HAP-1 (cell line): ENCODE data around the gene PCSK6.

Experiments used
- DNase-seq, 2 experiments: peaks; one replicate each; pipeline ENCODE4 v3.0.0-alpha.2; 2016 to 2020; ENCODE audit warnings: low spot score in 2 of 2
- H3K27me3 ChIP-seq: fragments of 250-450 bp; sonication (Bioruptor Pico); 2 replicates; pipeline ENCODE4 v1.5.1; 2020; ENCODE audit warnings: low read depth, mild to moderate bottlenecking, moderate library complexity
- H3K36me3 ChIP-seq: fragments of 250-450 bp; sonication (Bioruptor Pico); replicated peaks from 2 replicates; pipeline ENCODE4 v1.5.1; 2020; ENCODE audit warnings: mild to moderate bottlenecking
- H3K4me1 ChIP-seq: fragments of 250-450 bp; sonication (Bioruptor Pico); 2 replicates; pipeline ENCODE4 v1.5.1; 2020; ENCODE audit warnings: mild to moderate bottlenecking
- H3K4me3 ChIP-seq: fragments of 250-450 bp; sonication (Bioruptor Pico); 2 replicates; pipeline ENCODE4 v1.5.1; 2020; ENCODE audit warnings: mild to moderate bottlenecking, moderate library complexity
- H3K9me3 ChIP-seq: fragments of 250-450 bp; sonication (Bioruptor Pico); 2 replicates; pipeline ENCODE4 v1.5.1; 2020; ENCODE audit warnings: mild to moderate bottlenecking, moderate library complexity
- in situ Hi-C: fragments of 300-500 bp; cut with MboI; formaldehyde crosslinking; loops from 3 replicates; pipeline ENCODE4 v1.14.3; 2020; ENCODE audit warnings: low sequenced_read_pairs, inconsistent platforms, mixed read lengths

Gene PCSK6

DNA sequence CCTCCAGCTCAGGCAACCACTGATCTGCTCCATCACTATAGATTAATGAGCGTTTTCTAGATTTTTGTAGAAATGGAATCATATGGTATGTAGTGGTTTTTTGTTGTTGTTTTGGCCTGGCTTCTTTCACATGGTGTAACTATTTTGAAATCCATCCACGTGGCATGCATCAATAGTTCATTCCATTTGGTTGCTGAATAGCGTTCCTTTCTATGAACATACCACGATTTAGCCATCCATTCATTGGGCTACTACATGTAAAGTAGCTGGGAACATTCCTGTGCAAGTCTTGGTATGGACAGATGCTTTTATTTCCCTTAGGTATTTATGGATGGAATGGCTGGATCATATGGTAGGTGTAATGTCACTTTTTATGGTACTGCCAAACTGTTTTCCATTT lies 227.0 kb downstream of the PCSK6 start:
- H3K4me3 ChIP-seq: no peak overlapping the region
- no peak for DNase-seq
- H3K9me3 ChIP-seq: no peaks in the 10 kb centered on the region
- H3K36me3 ChIP-seq: no peaks in the 10 kb centered on the region
- no peaks in the 10 kb centered on the region for H3K4me1 ChIP-seq
- H3K27me3 ChIP-seq: no peaks in the 10 kb centered on the region
- in situ Hi-C loops: loop anchor here (10.0 to 25.0 kb wide), 2 partner anchors 350 to 648 kb away; partner anchors contain the start of gene LRRK1

DNA sequence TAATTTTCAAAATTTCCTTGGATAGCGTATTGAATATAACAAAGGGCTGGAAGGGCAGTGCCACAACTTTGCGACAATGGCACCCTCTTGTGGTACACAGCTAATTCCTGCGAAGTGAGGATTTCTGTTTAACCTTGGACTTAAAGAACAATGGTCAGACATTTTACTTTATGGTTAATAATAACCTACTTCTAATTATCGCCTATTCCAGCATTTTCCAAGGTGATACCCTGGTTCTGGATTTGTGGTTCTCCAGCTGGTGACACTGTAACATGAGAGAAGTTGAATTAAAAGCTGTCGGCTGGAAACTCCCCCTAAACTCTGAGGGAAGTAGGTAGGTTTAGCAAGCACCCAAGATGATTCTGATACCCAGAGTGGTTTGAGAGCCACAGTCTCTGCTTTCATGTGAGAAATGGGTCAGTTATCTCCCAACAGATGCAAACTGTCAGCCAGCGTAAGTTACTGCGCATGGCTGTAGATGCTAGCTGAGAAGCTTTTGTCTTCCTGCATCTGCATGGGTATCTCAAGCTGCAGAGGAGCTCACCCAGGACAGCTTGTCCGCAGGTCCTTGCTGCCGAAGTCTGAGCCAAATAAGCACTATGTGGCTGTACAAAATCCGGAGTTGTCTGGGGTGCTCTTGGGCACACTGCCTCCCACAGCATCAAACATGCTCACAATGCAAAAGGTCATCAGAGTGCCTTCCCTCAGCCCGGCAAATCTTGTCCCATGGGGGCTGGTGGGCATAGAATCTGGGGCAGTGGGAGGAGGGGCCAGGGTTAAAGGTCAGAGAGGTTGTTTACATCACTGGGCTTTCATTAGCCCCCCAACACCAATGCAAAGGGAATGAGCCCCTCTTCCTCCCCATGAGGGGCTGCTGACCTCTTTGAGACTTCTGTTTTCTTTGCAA lies 231.0 kb downstream of the PCSK6 start:
- Histone ChIP-seq H3K36me3 (no peaks in the 10 kb centered on the region), H3K4me3 (no peak overlapping the region), H3K27me3 (0 out of 2 replicates have a peak, but pooled peaks cover 3% of the 10 kb centered on the region), H3K4me1 (no peaks in the 10 kb centered on the region), H3K9me3 (no peaks in the 10 kb centered on the region)
- DNase-seq: peak; percentile 72
- in situ Hi-C loops: loop anchor here (5.0 to 25.0 kb wide), 3 partner anchors 171 to 346 kb away; partner anchors contain the start of gene LRRK1

DNA sequence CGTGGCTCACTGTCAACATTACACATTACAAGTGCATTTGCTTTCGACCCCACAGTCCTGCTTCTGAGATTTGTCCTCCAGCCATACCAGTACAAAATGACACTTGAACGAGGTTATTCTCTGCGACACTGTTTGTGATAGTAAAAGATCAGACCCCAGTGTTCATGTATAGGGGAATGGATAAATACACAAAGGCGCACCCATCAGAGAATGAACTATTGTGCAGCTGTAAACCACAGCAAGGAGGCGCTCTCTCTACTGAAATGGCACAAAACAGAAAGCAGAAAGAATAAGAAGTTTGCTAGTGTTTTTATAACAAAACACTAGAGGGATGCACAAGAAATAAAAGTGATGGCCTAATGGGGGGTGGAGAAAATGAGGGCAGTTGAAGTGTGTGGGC lies 232.8 kb downstream of the PCSK6 start:
- H3K9me3 ChIP-seq: no peaks in the 10 kb centered on the region
- peak in 1 of 2 experiments; percentile 27 for DNase-seq
- H3K36me3 ChIP-seq: no peaks in the 10 kb centered on the region
- in situ Hi-C loops: loop anchor here (5.0 to 25.0 kb wide), 3 partner anchors 169 to 344 kb away; partner anchors contain the start of gene LRRK1
- 0 out of 2 replicates have a peak, but pooled peaks cover 3% of the 10 kb centered on the region for H3K27me3 ChIP-seq
- no peak overlapping the region for H3K4me3 ChIP-seq
- no peaks in the 10 kb centered on the region for H3K4me1 ChIP-seq

- Histone ChIP-seq H3K27me3 (0 out of 2 replicates have a peak, but pooled peaks cover 3% of the 10 kb centered on the region), H3K4me3 (no peak overlapping the region), H3K4me1 (no peaks in the 10 kb centered on the region), H3K9me3 (no peaks in the 10 kb centered on the region), H3K36me3 (no peaks in the 10 kb centered on the region)
- DNase-seq: no peak
- in situ Hi-C loops: loop anchor here (5.0 to 25.0 kb wide), 3 partner anchors 168 to 343 kb away; partner anchors contain the start of gene LRRK1
Measured at GRCh38 chr15:101255615-101256241, 233.8 kb downstream of the PCSK6 start.

DNA sequence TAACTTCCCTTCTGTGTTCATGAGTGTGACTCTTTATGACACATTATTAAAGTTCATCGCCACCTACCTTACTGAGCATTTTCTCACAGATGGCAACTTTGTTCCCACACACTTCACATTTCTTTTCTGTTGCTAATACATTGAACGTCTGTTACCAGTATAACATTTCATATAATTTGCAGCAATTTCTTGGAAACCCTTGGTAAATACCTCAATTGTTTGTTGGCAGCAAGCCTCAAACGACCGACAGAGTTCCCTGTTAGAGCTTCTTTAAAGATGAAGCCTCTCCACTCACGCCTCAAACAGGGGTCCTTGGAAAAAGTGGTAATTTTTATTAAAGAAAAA lies 234.5 kb downstream of the PCSK6 start:
- Histone ChIP-seq H3K36me3 (no peaks in the 10 kb centered on the region), H3K4me1 (peaks cover 2% of the 10 kb centered on the region), H3K4me3 (no peak overlapping the region), H3K27me3 (0 out of 2 replicates have a peak, but pooled peaks cover 3% of the 10 kb centered on the region), H3K9me3 (no peaks in the 10 kb centered on the region)
- in situ Hi-C loops: loop anchor here (5.0 to 25.0 kb wide), 3 partner anchors 168 to 343 kb away; partner anchors contain the start of gene LRRK1
- DNase-seq: no peak

DNA sequence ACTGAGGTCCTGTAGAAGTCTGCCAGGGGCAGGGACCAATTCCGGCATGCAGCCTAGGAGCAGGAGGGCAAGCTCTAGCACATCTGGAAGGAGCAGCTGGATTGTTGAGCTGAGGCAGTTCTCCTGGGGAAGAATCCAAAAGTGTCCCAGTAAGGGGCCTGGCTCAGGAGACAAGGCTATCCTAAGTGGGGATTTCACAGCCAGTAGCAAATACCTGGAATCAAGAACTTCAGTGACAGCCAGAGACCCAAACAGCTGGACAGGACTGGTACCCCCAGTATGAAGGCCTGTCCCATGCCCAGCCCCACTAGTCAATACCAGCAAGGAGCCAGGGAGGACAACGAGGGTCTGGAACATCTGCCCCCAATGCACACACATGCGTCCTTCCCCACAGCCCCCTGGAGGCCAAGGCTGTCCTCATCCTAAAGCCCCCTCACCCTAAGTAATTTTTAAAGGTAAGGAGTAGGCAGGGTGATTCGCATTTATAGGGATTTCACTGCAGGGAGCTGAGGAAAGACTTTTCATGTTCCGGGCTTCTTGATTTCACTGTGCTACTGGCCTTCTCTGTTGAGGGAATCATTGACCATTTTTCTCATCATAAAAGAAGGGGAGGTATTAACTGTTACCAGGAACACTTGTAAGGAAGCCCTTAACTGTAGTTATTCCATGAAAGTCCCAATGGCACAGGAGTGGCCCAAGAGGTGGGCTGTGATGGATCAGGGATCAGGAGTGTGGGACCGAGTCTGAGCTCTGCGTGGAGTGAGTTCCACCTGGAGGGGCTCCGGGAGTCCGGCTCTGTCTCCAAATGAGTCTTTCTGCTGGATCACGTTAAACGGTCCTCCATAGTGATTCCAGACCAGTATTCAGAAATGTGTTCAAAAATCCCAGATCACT lies 235.1 kb downstream of the PCSK6 start:
- in situ Hi-C loops: loop anchor here (5.0 to 25.0 kb wide), 3 partner anchors 167 to 342 kb away; partner anchors contain the start of gene LRRK1
- peaks cover 7% of the 10 kb centered on the region for H3K4me1 ChIP-seq

More for the DNA sequence above, 235.1 kb downstream of the PCSK6 start:
- no peaks in the 10 kb centered on the region for H3K36me3 ChIP-seq
- H3K4me3 ChIP-seq: no peak overlapping the region
- no peaks in the 10 kb centered on the region for H3K9me3 ChIP-seq
- 0 out of 2 replicates have a peak, but pooled peaks cover 3% of the 10 kb centered on the region for H3K27me3 ChIP-seq
- no peak for DNase-seq
